Measurements from ENCODE around the gene DEGS2.

DNA sequence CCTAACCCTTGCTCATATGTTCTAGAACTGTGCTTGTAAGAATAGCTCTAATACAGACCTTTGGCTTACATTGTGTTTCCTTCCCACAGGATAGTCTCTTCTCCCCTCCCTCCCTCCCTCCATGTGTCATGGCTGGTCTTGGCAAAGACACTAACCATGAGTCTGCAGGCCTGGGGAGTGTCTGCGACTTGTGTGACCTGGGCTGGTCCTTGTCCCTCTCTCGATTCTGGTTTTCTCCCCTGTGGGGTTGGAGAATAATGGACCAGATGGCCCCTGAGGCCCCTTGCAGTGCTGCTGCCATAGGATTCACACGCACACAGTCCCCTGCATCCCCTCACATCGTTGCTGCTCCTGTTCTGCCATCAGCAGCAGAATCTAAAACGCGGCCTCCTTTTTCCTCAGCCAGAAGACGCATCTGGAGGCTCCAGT, 30.3 kb downstream of the DEGS2 start:
- TF ChIP-seq POLR2A (IDR thresholded peaks at IDR 0.05) = no peak
- no peak for TF ChIP-seq CTCF (IDR thresholded peaks at IDR 0.05)

Measured in testis (tissue), 2 donors.